Small intestine (tissue), 7 donors: Measurements from ENCODE around the gene ILK. TPM values are rescaled to one million over a fixed set of nuclear protein-coding genes. Genes with fewer than 3 reads are reported as not detected.

Experiments used
- DNase-seq, 2 donors: peaks; one replicate each; pipeline versions ENCODE4 v3.0.0 to v3.0.0-alpha.2; 2013
- FAIRE-seq: peaks from 2 replicates; lab custom pipeline; 2012; peaks lifted over from hg19 to GRCh38; lab: Jason Lieb, UNC
- H3K27ac ChIP-seq, 3 donors: one replicate each; pipeline ENCODE4 v1.5.1; 2013; ENCODE audit warnings: low read length in 2 of 3, mild to moderate bottlenecking in 2 of 3, control low read depth in 1 of 3, inconsistent platforms in 1 of 3, low read depth in 1 of 3, moderate library complexity in 1 of 3
- H3K27me3 ChIP-seq, 3 donors: one replicate each; pipeline ENCODE4 v1.6.1; 2013; ENCODE audit warnings: low read length in 3 of 3, inconsistent platforms in 1 of 3; ENCODE audit not compliant: control insufficient read depth in 3 of 3, insufficient read depth in 3 of 3
- H3K36me3 ChIP-seq, 3 donors: one replicate each; pipeline ENCODE4 v1.6.1; 2013; ENCODE audit warnings: low read length in 3 of 3, inconsistent platforms in 1 of 3, low read depth in 1 of 3, mild to moderate bottlenecking in 1 of 3, moderate library complexity in 1 of 3; ENCODE audit not compliant: control insufficient read depth in 3 of 3, insufficient read depth in 2 of 3
- H3K4me1 ChIP-seq, 3 donors: one replicate each; pipeline ENCODE4 v1.6.1; 2013; ENCODE audit warnings: low read length in 2 of 3, inconsistent platforms in 1 of 3, low read depth in 1 of 3, mild to moderate bottlenecking in 1 of 3, moderate library complexity in 1 of 3; ENCODE audit not compliant: control insufficient read depth in 3 of 3, insufficient read depth in 2 of 3
- H3K4me3 ChIP-seq, 3 donors: one replicate each; pipeline ENCODE4 v1.5.1; 2013; ENCODE audit warnings: low read length in 3 of 3, control low read depth in 1 of 3, inconsistent platforms in 1 of 3, low read depth in 1 of 3, mild to moderate bottlenecking in 1 of 3, moderate library complexity in 1 of 3
- H3K9me3 ChIP-seq, 2 donors: one replicate each; pipeline ENCODE4 v1.6.1; 2013; ENCODE audit warnings: low read depth in 1 of 2, low read length in 1 of 2; ENCODE audit not compliant: control insufficient read depth in 2 of 2, insufficient read depth in 1 of 2
- WGBS, 3 donors: extraction: QIAGEN DNeasy Blood & Tissue Kit; methylation state at CpG; one replicate each; pipeline ENCODE4 v1.1.7; 2013; 5-methylcytosine and 5-hydroxymethylcytosine counted together
- polyA plus RNA-seq, 4 donors: library from polyadenylated mRNA; stranded (reverse) in 3 of 4; unstranded in 1 of 4; fragments of 200-250 nt in 3 of 4; fragments of 120-200 nt in 1 of 4; gene quantifications; one replicate each; pipeline versions ENCODE4 v1.2.1 to v1.2.3, GENCODE V29; 2013
- donor health status: healthy with polysubstance abuse.
- donor health status: control.
- donor health status: control.
- donor health status: Bipolar disorder and iron deficiency.
- donor health status: healthy.

Gene ILK
- polyA plus RNA-seq, 4 donors, result 73.9 to 99.2 (median 93.1) TPM

- 52 to 55% (median 54%) methylated on average over 9 of the region's 9 CpGs for WGBS, 3 donors
- H3K4me3 ChIP-seq, result peak overlapping the region in 1 of 3 donors; percentile 55
- H3K36me3 ChIP-seq, result peaks cover 0 to 3% (median 0%) of the 10 kb centered on the region in 3 donors
- H3K27me3 ChIP-seq, result peaks cover 0 to 58% (median 0%) of the 10 kb centered on the region in 3 donors
- no peak for FAIRE-seq
- peaks cover 0 to 3% (median under 1%) of the 10 kb centered on the region in 3 donors for H3K4me1 ChIP-seq
- H3K27ac ChIP-seq, result peak overlapping the region in 2 of 3 donors; percentile 55 to 71
- DNase-seq, result no peak
- no peaks in the 10 kb centered on the region for H3K9me3 ChIP-seq
These were observed 50.9 kb downstream of the ILK start for GRCh38 chr11:6654281-6655019.

- FAIRE-seq (no peak), DNase-seq (peak in 1 of 2 donors; percentile 40)
- H3K36me3 ChIP-seq, result peaks cover 0 to 1% (median 0%) of the 10 kb centered on the region in 3 donors
- H3K27me3 ChIP-seq, result peaks cover 0 to 51% (median 0%) of the 10 kb centered on the region in 3 donors
- H3K9me3 ChIP-seq, result no peaks in the 10 kb centered on the region
- WGBS, 3 donors, result 3 to 14% (median 8%) methylated on average over 27 to 84 of the region's 84 CpGs
- peak overlapping the region in 2 of 3 donors; percentile 55 to 75 for H3K27ac ChIP-seq
- peaks cover 0 to 3% (median 0%) of the 10 kb centered on the region in 3 donors for H3K4me1 ChIP-seq
- H3K4me3 ChIP-seq, result peak overlapping the region; percentile 21 to 55 (median 54)
These were observed 51.6 kb downstream of the ILK start for GRCh38 chr11:6655020-6655789.

DNA sequence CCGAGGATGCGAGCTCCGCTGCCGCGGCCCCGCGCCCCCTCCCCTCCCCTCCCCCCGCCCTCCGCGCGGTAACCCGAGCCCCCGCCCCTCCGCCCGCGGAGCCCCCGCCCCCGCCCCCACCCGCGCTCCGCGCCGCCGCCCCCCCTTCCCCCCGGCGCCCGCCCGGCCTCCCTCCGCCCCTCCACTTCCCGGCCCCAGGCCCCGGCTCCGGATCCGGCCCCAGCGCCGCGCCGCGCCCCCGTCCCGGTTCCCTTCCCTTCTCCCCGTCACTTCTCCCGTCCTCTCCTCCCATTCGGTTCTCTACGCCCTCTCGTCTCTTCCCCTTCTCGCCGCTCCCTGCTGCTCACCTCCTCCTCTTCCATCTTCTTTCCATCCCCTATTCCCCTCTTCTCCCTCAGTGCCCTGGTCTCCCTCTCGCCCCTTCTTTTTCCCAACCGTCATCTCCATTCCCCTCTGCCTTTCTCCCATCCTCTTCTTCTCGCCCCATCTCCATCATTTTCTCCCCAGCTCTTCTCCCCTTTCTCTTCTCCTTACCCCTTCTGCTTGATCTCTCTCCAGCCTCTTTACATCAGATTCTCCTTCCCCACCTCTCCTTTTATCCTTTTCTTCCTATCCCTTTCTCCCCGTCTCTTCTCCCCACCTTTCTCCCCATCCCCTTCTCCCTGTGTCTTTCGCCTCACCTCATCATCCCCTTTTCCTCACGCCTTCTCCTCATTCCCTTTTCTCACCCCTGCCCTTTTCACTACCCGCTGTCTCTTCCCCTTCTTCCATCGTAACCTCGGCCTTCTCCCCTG lies 52.4 kb downstream of the ILK start, which contains the start of gene DCHS1:
Gene DCHS1, minus strand, starts transcription at position 20 of the 794 bp plus-strand sequence. CDS start 14,196 bp downstream, outside the sequence.
- H3K27me3 ChIP-seq, result peaks cover 0 to 50% (median 0%) of the 10 kb centered on the region in 3 donors
- no peak for FAIRE-seq

DNA sequence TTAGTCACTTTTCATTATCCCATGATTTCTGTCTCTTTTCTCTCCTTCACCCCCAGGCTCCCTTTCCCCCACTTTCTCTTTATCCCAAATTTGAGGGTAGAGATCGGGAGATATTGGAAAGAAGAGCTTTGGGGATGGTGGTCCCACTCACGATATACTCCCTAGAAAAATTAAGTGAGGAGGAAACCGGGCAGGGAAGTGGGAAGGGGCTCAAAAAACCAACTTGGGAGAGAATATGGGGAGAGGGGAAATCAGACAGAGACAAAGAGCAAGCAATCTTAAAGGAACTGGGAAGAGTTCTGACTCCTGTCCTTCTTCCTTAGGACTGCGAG lies 53.0 kb downstream of the ILK start:
- Histone ChIP-seq H3K4me3 (peak overlapping the region in 1 of 3 donors; percentile 58), H3K27ac (peak overlapping the region in 2 of 3 donors; percentile 67 to 72)

More for the DNA sequence above, 52.4 kb downstream of the ILK start, which contains the start of gene DCHS1:
- no peaks in the 10 kb centered on the region for H3K36me3 ChIP-seq
- H3K27ac ChIP-seq, result peak within 1 kb of the TSS in 2 of 3 donors; percentile 72 to 75
- DNase-seq, result peak in 1 of 2 donors; percentile 33
- peak within 1 kb of the TSS; percentile 21 to 58 (median 54) for H3K4me3 ChIP-seq
- no peaks in the 10 kb centered on the region for H3K9me3 ChIP-seq
- WGBS, 3 donors, result 12 to 22% (median 19%) methylated on average over 17 to 36 of the region's 56 CpGs
- H3K4me1 ChIP-seq, result peaks cover 0 to 3% (median 0%) of the 10 kb centered on the region in 3 donors

DNA sequence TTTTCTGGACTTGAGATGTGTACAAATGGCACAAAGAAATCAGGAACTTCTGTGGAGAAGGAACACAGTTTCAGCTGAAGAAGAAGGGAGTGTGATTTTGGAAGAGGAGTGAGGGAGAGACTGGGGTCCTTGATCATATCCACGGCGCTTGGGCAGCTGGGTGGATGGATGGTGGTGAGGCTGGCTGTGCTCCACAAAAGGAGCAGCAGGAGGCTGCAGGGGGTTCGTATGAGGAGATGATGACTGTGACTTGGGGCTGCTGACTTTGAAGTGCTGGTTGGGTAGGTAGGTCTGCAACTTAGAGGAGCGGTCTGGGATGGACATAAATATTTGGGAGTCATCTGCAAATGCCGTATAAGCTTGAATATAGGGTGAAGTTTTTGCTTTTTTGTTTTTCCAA lies 53.4 kb downstream of the ILK start:
- Histone ChIP-seq H3K27ac (peak overlapping the region in 1 of 3 donors; percentile 72), H3K27me3 (peaks cover 0 to 46% (median 0%) of the 10 kb centered on the region in 3 donors), H3K9me3 (no peaks in the 10 kb centered on the region), H3K36me3 (no peaks in the 10 kb centered on the region), H3K4me3 (no peak overlapping the region), H3K4me1 (peaks cover 0 to 3% (median 0%) of the 10 kb centered on the region in 3 donors)
- DNase-seq (no peak), FAIRE-seq (no peak)
- WGBS, 3 donors, result 59 to 74% (median 73%) methylated on average over 5 of the region's 5 CpGs

More for the DNA sequence above, 53.0 kb downstream of the ILK start:
- Histone ChIP-seq H3K9me3 (no peaks in the 10 kb centered on the region), H3K27me3 (peaks cover 0 to 46% (median 0%) of the 10 kb centered on the region in 3 donors), H3K4me1 (peaks cover 0 to 3% (median 0%) of the 10 kb centered on the region in 3 donors), H3K36me3 (no peaks in the 10 kb centered on the region)
- no peak for FAIRE-seq
- DNase-seq, result no peak
- 42 to 78% (median 53%) methylated on average over 4 of the region's 4 CpGs for WGBS, 3 donors

- FAIRE-seq, result no peak
- H3K36me3 ChIP-seq, result no peaks in the 10 kb centered on the region
- H3K9me3 ChIP-seq, result no peaks in the 10 kb centered on the region
- H3K27ac ChIP-seq, result no peak overlapping the region
- H3K27me3 ChIP-seq, result peaks cover 0 to 46% (median 0%) of the 10 kb centered on the region in 3 donors
- 11 to 56% (median 29%) methylated on average over 1 of the region's 1 CpG for WGBS, 3 donors
- DNase-seq, result no peak
- H3K4me1 ChIP-seq, result peaks cover 0 to 3% (median 0%) of the 10 kb centered on the region in 3 donors
- no peak overlapping the region for H3K4me3 ChIP-seq
These were observed 53.8 kb downstream of the ILK start for GRCh38 chr11:6657346-6657745.

GRCh38 chr11:6658647-6659046 lies 55.1 kb downstream of the ILK start:
- no peak overlapping the region for H3K27ac ChIP-seq
- DNase-seq (no peak), FAIRE-seq (no peak)
- H3K9me3 ChIP-seq, result no peaks in the 10 kb centered on the region
- H3K36me3 ChIP-seq, result no peaks in the 10 kb centered on the region
- peaks cover 0 to 3% (median 0%) of the 10 kb centered on the region in 3 donors for H3K4me1 ChIP-seq
- no peak overlapping the region for H3K4me3 ChIP-seq
- peaks cover 0 to 37% (median 0%) of the 10 kb centered on the region in 3 donors for H3K27me3 ChIP-seq
